HG03521 (cell line): ENCODE measurements around the gene DBET.
"Not testable (repeated sequence)": the region's sequence is repeated elsewhere in the genome, so short reads cannot be mapped to it uniquely, and the experiment has no call there.

Experiments used
- ATAC-seq: cut with Tn5 transposase; IDR thresholded peaks from one replicate; pipeline ENCODE4 v1.9.1; 2021; ENCODE audit warnings: mild to moderate bottlenecking, moderate library complexity; ENCODE audit not compliant: unreplicated experiment

The DBET gene

GRCh38 chr4:190064342-190064741 is at the start of gene DBET:
TSS of gene DBET (plus strand) at chr4:190064502.
- ATAC-seq, result not testable (repeated sequence)

GRCh38 chr4:190014771-190015537 is 49.3 kb upstream of the DBET start:
- ATAC-seq, result no peak

GRCh38 chr4:190015538-190016368 is 48.5 kb upstream of the DBET start:
- ATAC-seq, result no peak

- ATAC-seq, result no peak
Measured at GRCh38 chr4:190016369-190017289, 47.7 kb upstream of the DBET start.

GRCh38 chr4:190017357-190018200 is 46.7 kb upstream of the DBET start:
- no peak for ATAC-seq

- ATAC-seq, result no peak
Measured at GRCh38 chr4:190018201-190018920, 45.9 kb upstream of the DBET start.

- ATAC-seq, result no peak
Measured at GRCh38 chr4:190019023-190019858, 45.1 kb upstream of the DBET start.

GRCh38 chr4:190019859-190020463 is 44.3 kb upstream of the DBET start:
- ATAC-seq, result not testable (repeated sequence)

GRCh38 chr4:190020790-190021717 is 43.2 kb upstream of the DBET start:
- ATAC-seq, result no peak

GRCh38 chr4:190021973-190022372 is 42.3 kb upstream of the DBET start:
- ATAC-seq, result not testable (repeated sequence)

GRCh38 chr4:190022614-190023281 is 41.6 kb upstream of the DBET start:
- not testable (repeated sequence) for ATAC-seq

GRCh38 chr4:190027156-190027555 is 37.1 kb upstream of the DBET start, which contains the start of gene FRG2:
TSS of gene FRG2 (minus strand) at chr4:190027256. CDS start at chr4:190027204, 52 bp downstream.
- not testable (repeated sequence) for ATAC-seq

GRCh38 chr4:190031264-190031663 is 33.0 kb upstream of the DBET start:
- ATAC-seq, result not testable (repeated sequence)

- ATAC-seq, result not testable (repeated sequence)
Measured at GRCh38 chr4:190037704-190038388, 26.5 kb upstream of the DBET start.

GRCh38 chr4:190040873-190041272 is 23.4 kb upstream of the DBET start:
- not testable (repeated sequence) for ATAC-seq

- not testable (repeated sequence) for ATAC-seq
Measured at GRCh38 chr4:190047627-190048026, 16.7 kb upstream of the DBET start.
